ENCODE data around the gene COX6A1.

Gene COX6A1

GRCh38 chr12:120437735-120438494 lies at the start of gene COX6A1:
Gene COX6A1 (plus strand): TSS chr12:120438113. CDS start chr12:120438127, 14 bp downstream.
- Histone ChIP-seq H3K36me3 (ENCODE audit: control insufficient read depth, low read length) (peaks cover 34% of the 10 kb centered on the region), H4K20me1 (ENCODE audit: control insufficient read depth, insufficient read depth, low read depth, low read length) (peaks cover 6% of the 10 kb centered on the region; the same call in 1 of the 2 replicates), H3K27ac (ENCODE audit: low read depth, low read length) (peak within 1 kb of the TSS; percentile 80), H3K27me3 (ENCODE audit: control insufficient read depth, low read length) (no peaks in the 10 kb centered on the region), H3K4me3 (ENCODE audit: low read length) (peak within 1 kb of the TSS; percentile 82), H3K79me2 (ENCODE audit: control insufficient read depth, low read length) (peaks cover 54% of the 10 kb centered on the region), H3K9me2 (replicated peaks; ENCODE audit: control insufficient read depth, low read length) (no peaks in the 10 kb centered on the region), H3K4me2 (ENCODE audit: low read length) (peak within 1 kb of the TSS; percentile 70), H3F3A (ENCODE audit: control insufficient read depth, insufficient read depth) (peaks cover 15% of the 10 kb centered on the region), H3K4me1 (ENCODE audit: control insufficient read depth, low read length) (peaks cover 18% of the 10 kb centered on the region), H3K9me3 (ENCODE audit: control insufficient read depth, insufficient read depth, low read length) (no peaks in the 10 kb centered on the region)
- TF ChIP-seq CTCF (IDR thresholded peaks at IDR 0.05; ENCODE audit: low read depth, low read length, poor library complexity, severe bottlenecking): no peak
- TF ChIP-seq EZH2phosphoT487 (IDR thresholded peaks at IDR 0.05; ENCODE audit: borderline replicate concordance, low read length): no peak

- Histone ChIP-seq H3K36me3 (ENCODE audit: control insufficient read depth, low read length) (no peaks in the 10 kb centered on the region), H3F3A (ENCODE audit: control insufficient read depth, insufficient read depth) (no peaks in the 10 kb centered on the region), H3K79me2 (ENCODE audit: control insufficient read depth, low read length) (no peaks in the 10 kb centered on the region), H4K20me1 (ENCODE audit: control insufficient read depth, insufficient read depth, low read depth, low read length) (no peaks in the 10 kb centered on the region), H3K4me1 (ENCODE audit: control insufficient read depth, low read length) (no peaks in the 10 kb centered on the region), H3K9me2 (replicated peaks; ENCODE audit: control insufficient read depth, low read length) (no peaks in the 10 kb centered on the region), H3K9me3 (ENCODE audit: control insufficient read depth, insufficient read depth, low read length) (no peaks in the 10 kb centered on the region), H3K27me3 (ENCODE audit: control insufficient read depth, low read length) (peaks cover 5% of the 10 kb centered on the region; the same call in 1 of the 2 replicates), H3K4me2 (ENCODE audit: low read length) (no peak overlapping the region), H3K4me3 (ENCODE audit: low read length) (no peak overlapping the region), H3K27ac (ENCODE audit: low read depth, low read length) (no peak overlapping the region)
- TF ChIP-seq CTCF (IDR thresholded peaks at IDR 0.05; ENCODE audit: low read depth, low read length, poor library complexity, severe bottlenecking): no peak
- TF ChIP-seq EZH2phosphoT487 (IDR thresholded peaks at IDR 0.05; ENCODE audit: borderline replicate concordance, low read length): no peak
These were observed 49.0 kb upstream of the COX6A1 start for GRCh38 chr12:120388691-120389481.

- no peaks in the 10 kb centered on the region for H4K20me1 ChIP-seq (ENCODE audit: control insufficient read depth, insufficient read depth, low read depth, low read length)
- H3K4me1 ChIP-seq (ENCODE audit: control insufficient read depth, low read length): no peaks in the 10 kb centered on the region
- TF ChIP-seq EZH2phosphoT487 (IDR thresholded peaks at IDR 0.05; ENCODE audit: borderline replicate concordance, low read length): no peak
- no peak for TF ChIP-seq CTCF (IDR thresholded peaks at IDR 0.05; ENCODE audit: low read depth, low read length, poor library complexity, severe bottlenecking)
- H3K9me3 ChIP-seq (ENCODE audit: control insufficient read depth, insufficient read depth, low read length): no peaks in the 10 kb centered on the region
- no peaks in the 10 kb centered on the region for H3F3A ChIP-seq (ENCODE audit: control insufficient read depth, insufficient read depth)
- H3K36me3 ChIP-seq (ENCODE audit: control insufficient read depth, low read length): no peaks in the 10 kb centered on the region
- H3K27me3 ChIP-seq (ENCODE audit: control insufficient read depth, low read length): peaks cover 10% of the 10 kb centered on the region; the same call in 1 of the 2 replicates
- no peak overlapping the region for H3K4me3 ChIP-seq (ENCODE audit: low read length)
- H3K27ac ChIP-seq (ENCODE audit: low read depth, low read length): no peak overlapping the region
- H3K79me2 ChIP-seq (ENCODE audit: control insufficient read depth, low read length): no peaks in the 10 kb centered on the region
- H3K4me2 ChIP-seq (ENCODE audit: low read length): no peak overlapping the region
- no peaks in the 10 kb centered on the region for H3K9me2 ChIP-seq (replicated peaks; ENCODE audit: control insufficient read depth, low read length)
These were observed 47.3 kb upstream of the COX6A1 start for GRCh38 chr12:120390540-120391120.
